ENCODE measurements around the gene TMEM213. TPM values are rescaled to one million over a fixed set of nuclear protein-coding genes. Genes with fewer than 3 reads are reported as not detected.

The TMEM213 gene
- total RNA-seq (not detected), polyA plus RNA-seq (not detected)

- no peaks in the 10 kb centered on the region for H3K4me1 ChIP-seq (ENCODE audit: insufficient read depth)
- DNase-seq (ENCODE audit: extremely low spot score), result no peak
- WGBS, result 13% methylated on average over 14 of the region's 14 CpGs
- H3K27ac ChIP-seq (ENCODE audit: low read depth), result no peak within 1 kb of the TSS
- H3K36me3 ChIP-seq (ENCODE audit: insufficient read depth), result no peaks in the 10 kb centered on the region
- H3K4me3 ChIP-seq (ENCODE audit: low read depth, low read length), result no peak within 1 kb of the TSS
Measured at GRCh38 chr7:138797715-138798320, at the start of gene TMEM213, which contains the start of gene ATP6V0A4. TSS of gene TMEM213 (plus strand) at chr7:138797994. CDS start at chr7:138798105, 111 bp downstream. TSS of gene ATP6V0A4 (minus strand) at chr7:138798196. CDS start at chr7:138771247, 26,949 bp downstream.

GRCh38 chr7:138748666-138749065, 49.1 kb upstream of the TMEM213 start:
- no peak for DNase-seq (ENCODE audit: extremely low spot score)
- no peak overlapping the region for H3K27ac ChIP-seq (ENCODE audit: low read depth)
- no peaks in the 10 kb centered on the region for H3K4me1 ChIP-seq (ENCODE audit: insufficient read depth)
- H3K36me3 ChIP-seq (ENCODE audit: insufficient read depth), result no peaks in the 10 kb centered on the region
- H3K4me3 ChIP-seq (ENCODE audit: low read depth, low read length), result no peak overlapping the region
- 90% methylated on average over 6 of the region's 6 CpGs for WGBS

DNA sequence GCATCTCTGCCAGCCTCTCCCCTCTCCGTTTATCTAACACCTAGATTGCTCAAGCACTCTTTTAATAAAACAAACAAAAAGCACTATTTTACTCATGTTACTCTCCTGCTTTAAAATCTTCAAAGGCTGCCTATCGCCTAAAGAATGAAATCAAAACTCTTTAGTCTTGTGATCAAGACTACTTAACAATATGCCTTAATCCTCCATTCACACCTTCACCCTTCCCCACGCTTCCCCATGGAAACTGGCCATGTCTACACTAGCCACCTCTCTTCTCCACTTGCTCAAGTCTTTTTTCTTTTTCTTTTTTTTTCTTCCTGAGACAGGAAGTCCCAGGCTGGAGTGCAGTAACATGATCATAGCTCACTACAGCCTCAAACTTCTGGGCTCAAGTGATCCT, 47.8 kb upstream of the TMEM213 start:
- no peak overlapping the region for H3K27ac ChIP-seq (ENCODE audit: low read depth)
- DNase-seq (ENCODE audit: extremely low spot score), result no peak
- H3K4me1 ChIP-seq (ENCODE audit: insufficient read depth), result no peaks in the 10 kb centered on the region
- H3K4me3 ChIP-seq (ENCODE audit: low read depth, low read length), result no peak overlapping the region
- no peaks in the 10 kb centered on the region for H3K36me3 ChIP-seq (ENCODE audit: insufficient read depth)
- WGBS, result 66% methylated on average over 3 of the region's 3 CpGs

DNA sequence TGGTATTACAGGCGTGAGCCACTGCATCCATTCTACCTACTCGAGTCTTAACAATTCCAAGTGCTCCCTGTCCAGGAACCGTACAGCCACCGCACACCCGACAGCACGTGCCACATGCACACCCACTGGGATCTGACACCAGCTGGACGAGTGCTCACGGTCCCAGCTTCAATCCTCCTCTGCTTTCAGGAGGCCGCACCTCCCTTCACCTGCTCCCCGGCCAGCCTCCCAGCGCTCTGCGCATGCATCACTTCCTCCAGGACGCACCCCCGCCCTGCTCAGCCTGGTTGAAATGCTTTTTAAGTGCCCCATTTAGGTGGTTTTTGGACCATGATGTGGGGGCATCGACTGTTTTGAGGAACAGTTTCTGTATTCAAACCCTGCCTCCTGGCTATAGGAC, 47.3 kb upstream of the TMEM213 start:
- DNase-seq (ENCODE audit: extremely low spot score), result no peak
- 93% methylated on average over 15 of the region's 15 CpGs for WGBS

GRCh38 chr7:138750901-138751464, 46.8 kb upstream of the TMEM213 start:
- DNase-seq (ENCODE audit: extremely low spot score), result no peak
- Histone ChIP-seq H3K4me3 (ENCODE audit: low read depth, low read length) (no peak overlapping the region), H3K27ac (ENCODE audit: low read depth) (no peak overlapping the region), H3K36me3 (ENCODE audit: insufficient read depth) (no peaks in the 10 kb centered on the region), H3K4me1 (ENCODE audit: insufficient read depth) (no peaks in the 10 kb centered on the region)
- 66% methylated on average over 18 of the region's 18 CpGs for WGBS

More for the DNA sequence above, 47.3 kb upstream of the TMEM213 start:
- Histone ChIP-seq H3K4me3 (ENCODE audit: low read depth, low read length) (no peak overlapping the region), H3K27ac (ENCODE audit: low read depth) (no peak overlapping the region), H3K4me1 (ENCODE audit: insufficient read depth) (no peaks in the 10 kb centered on the region), H3K36me3 (ENCODE audit: insufficient read depth) (no peaks in the 10 kb centered on the region)

- 67% methylated on average over 12 of the region's 12 CpGs for WGBS
- no peak overlapping the region for H3K27ac ChIP-seq (ENCODE audit: low read depth)
- no peak for DNase-seq (ENCODE audit: extremely low spot score)
- no peaks in the 10 kb centered on the region for H3K4me1 ChIP-seq (ENCODE audit: insufficient read depth)
- H3K4me3 ChIP-seq (ENCODE audit: low read depth, low read length), result no peak overlapping the region
- H3K36me3 ChIP-seq (ENCODE audit: insufficient read depth), result no peaks in the 10 kb centered on the region
Measured at GRCh38 chr7:138752518-138753149, 45.2 kb upstream of the TMEM213 start.

- Histone ChIP-seq H3K4me1 (ENCODE audit: insufficient read depth) (no peaks in the 10 kb centered on the region), H3K27ac (ENCODE audit: low read depth) (no peak overlapping the region), H3K36me3 (ENCODE audit: insufficient read depth) (no peaks in the 10 kb centered on the region), H3K4me3 (ENCODE audit: low read depth, low read length) (no peak overlapping the region)
- DNase-seq (ENCODE audit: extremely low spot score), result no peak
- WGBS, result 55% methylated on average over 8 of the region's 8 CpGs
Measured at GRCh38 chr7:138753150-138753518, 44.7 kb upstream of the TMEM213 start.

DNA sequence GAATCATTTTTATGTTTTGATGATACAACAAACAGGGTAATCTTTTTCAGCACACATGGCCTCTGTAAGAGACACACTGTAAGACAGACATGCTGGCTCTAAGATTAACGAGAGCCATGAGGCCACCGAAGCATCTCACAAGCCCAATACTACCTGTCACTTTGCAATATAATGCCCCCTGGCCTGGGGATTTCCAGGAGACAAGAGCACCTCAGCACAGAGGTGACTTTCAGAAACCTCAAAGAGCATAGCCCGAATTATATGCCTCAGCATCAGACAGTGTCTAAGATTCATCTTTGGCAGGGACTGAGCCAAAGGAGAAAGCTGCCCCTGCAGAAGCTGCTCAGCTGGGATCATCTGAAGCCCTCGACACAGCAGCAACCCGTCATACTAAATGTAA, 44.2 kb upstream of the TMEM213 start:
- Histone ChIP-seq H3K4me1 (ENCODE audit: insufficient read depth) (no peaks in the 10 kb centered on the region), H3K36me3 (ENCODE audit: insufficient read depth) (no peaks in the 10 kb centered on the region), H3K4me3 (ENCODE audit: low read depth, low read length) (no peak overlapping the region), H3K27ac (ENCODE audit: low read depth) (no peak overlapping the region)
- DNase-seq (ENCODE audit: extremely low spot score), result no peak
- WGBS, result 59% methylated on average over 5 of the region's 5 CpGs

DNA sequence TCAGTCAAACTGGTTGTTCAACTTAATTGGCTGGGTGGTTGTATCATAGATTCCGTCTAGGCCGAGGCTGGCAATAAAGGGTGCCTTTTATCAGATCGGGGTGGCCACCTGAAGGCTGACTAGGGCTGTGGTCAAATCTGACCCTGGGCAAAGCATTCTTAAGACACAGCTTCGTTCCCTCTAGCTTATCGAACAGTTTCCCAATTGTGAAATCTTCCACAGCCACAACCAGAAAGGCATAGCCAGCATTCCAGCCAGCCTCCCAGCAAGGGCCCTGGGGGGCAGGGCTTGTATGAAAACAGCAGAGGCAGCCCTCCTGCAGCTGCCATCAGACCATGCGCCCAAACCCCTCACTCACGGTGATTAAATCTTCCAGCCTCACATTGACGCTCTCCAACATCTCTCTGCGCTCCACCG, 42.5 kb upstream of the TMEM213 start:
- Histone ChIP-seq H3K36me3 (ENCODE audit: insufficient read depth) (no peaks in the 10 kb centered on the region), H3K27ac (ENCODE audit: low read depth) (no peak overlapping the region), H3K4me3 (ENCODE audit: low read depth, low read length) (no peak overlapping the region), H3K4me1 (ENCODE audit: insufficient read depth) (no peaks in the 10 kb centered on the region)
- no peak for DNase-seq (ENCODE audit: extremely low spot score)
- 77% methylated on average over 10 of the region's 10 CpGs for WGBS

DNA sequence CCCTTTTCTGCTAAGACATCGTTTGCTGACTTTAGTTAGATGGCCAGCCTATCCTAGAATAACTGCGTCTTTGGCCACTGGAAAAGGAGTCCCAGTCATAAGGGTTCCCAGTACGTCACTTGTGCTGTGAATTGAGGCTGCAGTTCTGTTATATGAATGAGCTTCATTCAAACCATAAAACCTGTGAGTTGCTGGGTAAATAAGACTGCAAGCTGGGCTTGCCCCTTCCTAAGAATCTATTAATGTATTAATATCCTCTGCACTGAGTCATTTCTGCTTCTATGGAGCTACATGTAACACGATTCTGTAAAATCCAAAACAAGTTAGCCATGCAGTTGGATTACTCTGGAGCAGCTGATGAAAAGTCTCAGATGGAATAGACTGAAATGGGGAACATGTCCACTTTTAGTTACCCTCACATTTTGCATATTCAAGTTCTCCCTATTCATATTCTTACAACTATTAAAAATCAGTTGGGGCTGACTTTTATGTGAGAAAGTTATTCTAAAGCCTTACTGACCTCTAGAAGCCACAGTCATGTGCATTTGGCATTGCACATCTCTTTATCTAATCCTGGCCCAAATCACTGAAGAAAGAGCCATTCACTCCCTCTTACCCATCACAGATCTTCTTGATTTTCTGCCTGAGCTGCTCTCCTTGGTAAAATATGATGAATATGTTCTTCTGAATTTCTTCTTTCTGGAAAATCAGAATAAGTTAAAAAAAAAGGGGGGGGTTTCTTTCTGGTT, 41.8 kb upstream of the TMEM213 start:
- DNase-seq (ENCODE audit: extremely low spot score), result no peak
- H3K4me1 ChIP-seq (ENCODE audit: insufficient read depth), result no peaks in the 10 kb centered on the region
- H3K4me3 ChIP-seq (ENCODE audit: low read depth, low read length), result no peak overlapping the region
- H3K27ac ChIP-seq (ENCODE audit: low read depth), result no peak overlapping the region
- 65% methylated on average over 4 of the region's 4 CpGs for WGBS
- H3K36me3 ChIP-seq (ENCODE audit: insufficient read depth), result no peaks in the 10 kb centered on the region

- Histone ChIP-seq H3K4me1 (ENCODE audit: insufficient read depth) (no peaks in the 10 kb centered on the region), H3K4me3 (ENCODE audit: low read depth, low read length) (no peak overlapping the region)
- 48% methylated on average over 4 of the region's 4 CpGs for WGBS
Measured at GRCh38 chr7:138756591-138757242, 41.1 kb upstream of the TMEM213 start.

GRCh38 chr7:138768241-138768640, 29.6 kb upstream of the TMEM213 start:
- no peaks in the 10 kb centered on the region for H3K4me1 ChIP-seq (ENCODE audit: insufficient read depth)
- DNase-seq (ENCODE audit: extremely low spot score), result no peak
- no peak overlapping the region for H3K4me3 ChIP-seq (ENCODE audit: low read depth, low read length)
- no peak overlapping the region for H3K27ac ChIP-seq (ENCODE audit: low read depth)
- H3K36me3 ChIP-seq (ENCODE audit: insufficient read depth), result no peaks in the 10 kb centered on the region
- WGBS, result 57% methylated on average over 2 of the region's 2 CpGs

More at GRCh38 chr7:138756591-138757242, 41.1 kb upstream of the TMEM213 start:
- H3K36me3 ChIP-seq (ENCODE audit: insufficient read depth), result no peaks in the 10 kb centered on the region
- DNase-seq (ENCODE audit: extremely low spot score), result no peak
- H3K27ac ChIP-seq (ENCODE audit: low read depth), result no peak overlapping the region

- H3K27ac ChIP-seq (ENCODE audit: low read depth), result no peak overlapping the region
- DNase-seq (ENCODE audit: extremely low spot score), result no peak
- no peaks in the 10 kb centered on the region for H3K4me1 ChIP-seq (ENCODE audit: insufficient read depth)
- 92% methylated on average over 8 of the region's 8 CpGs for WGBS
- H3K4me3 ChIP-seq (ENCODE audit: low read depth, low read length), result no peak overlapping the region
- no peaks in the 10 kb centered on the region for H3K36me3 ChIP-seq (ENCODE audit: insufficient read depth)
Measured at GRCh38 chr7:138770904-138771303, 26.9 kb upstream of the TMEM213 start.

Data from urinary bladder (tissue), 4 donors.